Neural progenitor cell (in vitro differentiated cells): ENCODE results near the gene MED27. TPM values are rescaled to one million over a fixed set of nuclear protein-coding genes. Genes with fewer than 3 reads are reported as not detected.

Source experiments
- DNase-seq: peaks from one replicate; pipeline ENCODE4 v3.0.0-alpha.2; 2016; ENCODE audit warnings: low spot score
- H2AFZ ChIP-seq: fragments of 200-600 bp; sonication (generic); replicated peaks from 2 replicates; pipeline ENCODE4 v1.6.1; 2016; ENCODE audit warnings: antibody characterized with exemption
- H3F3A ChIP-seq: fragments of 200-600 bp; sonication (generic); 2 replicates; pipeline ENCODE4 v1.6.1; 2016; ENCODE audit warnings: antibody characterized with exemption, low read depth
- H3K27ac ChIP-seq: fragments of 200-600 bp; sonication (generic); 2 replicates; pipeline ENCODE4 v1.5.1; 2016; ENCODE audit warnings: mild to moderate bottlenecking
- H3K27me3 ChIP-seq: fragments of 200-600 bp; sonication (generic); 2 replicates; pipeline ENCODE4 v1.6.1; 2016; ENCODE audit warnings: mild to moderate bottlenecking, moderate library complexity
- H3K36me3 ChIP-seq: fragments of 200-600 bp; sonication (generic); 2 replicates; pipeline ENCODE4 v1.5.1; 2016
- H3K4me1 ChIP-seq: fragments of 200-600 bp; sonication (generic); 2 replicates; pipeline ENCODE4 v1.6.1; 2016; ENCODE audit warnings: mixed run types
- H3K4me2 ChIP-seq: fragments of 200-600 bp; sonication (generic); 2 replicates; pipeline ENCODE4 v1.6.1; 2016
- H3K4me3 ChIP-seq: fragments of 200-600 bp; sonication (generic); 2 replicates; pipeline ENCODE4 v1.5.1; 2016
- H3K79me2 ChIP-seq: fragments of 200-600 bp; sonication (generic); 2 replicates; pipeline ENCODE4 v1.6.1; 2016; ENCODE audit warnings: low read depth
- H3K9ac ChIP-seq: fragments of 200-600 bp; sonication (generic); 2 replicates; pipeline ENCODE4 v1.6.1; 2016
- H3K9me3 ChIP-seq: fragments of 200-600 bp; sonication (generic); 2 replicates; pipeline ENCODE4 v1.5.1; 2016; ENCODE audit warnings: low read depth
- H4K20me1 ChIP-seq: fragments of 200-600 bp; sonication (generic); 2 replicates; pipeline ENCODE4 v1.6.1; 2016; ENCODE audit warnings: low read depth
- H3K27ac Mint-ChIP-seq: 3 replicates; pipeline ENCODE4 v1.8.0; 2021; ENCODE audit warnings: mixed read lengths
- H3K27me3 Mint-ChIP-seq: 2 replicates; pipeline ENCODE4 v1.8.0; 2022; ENCODE audit warnings: low read depth, mild to moderate bottlenecking, inconsistent platforms, moderate library complexity, mixed read lengths; ENCODE audit not compliant: insufficient read depth
- H3K36me3 Mint-ChIP-seq: 3 replicates; pipeline ENCODE4 v1.8.0; 2021; ENCODE audit warnings: mixed read lengths
- H3K4me1 Mint-ChIP-seq: 3 replicates; pipeline ENCODE4 v1.8.0; 2021; ENCODE audit warnings: mixed read lengths
- H3K4me3 Mint-ChIP-seq: 3 replicates; pipeline ENCODE4 v1.8.0; 2021; ENCODE audit warnings: mild to moderate bottlenecking, moderate library complexity, mixed read lengths
- H3K9me3 Mint-ChIP-seq: 3 replicates; pipeline ENCODE4 v1.8.0; 2020; ENCODE audit warnings: mixed read lengths
- CTCF ChIP-seq: fragments of 200-600 bp; sonication (generic); IDR thresholded peaks from 2 replicates; pipeline ENCODE4 v1.5.1; 2017; ENCODE audit warnings: antibody characterized with exemption, mild to moderate bottlenecking
- EZH2 ChIP-seq: fragments of 200-600 bp; sonication (generic); IDR thresholded peaks from 2 replicates; pipeline ENCODE4 v1.6.1; 2017; ENCODE audit warnings: antibody characterized with exemption, mild to moderate bottlenecking, moderate library complexity
- EZH2phosphoT487 ChIP-seq: fragments of 200-600 bp; sonication (generic); IDR thresholded peaks from 2 replicates; pipeline ENCODE4 v1.6.1; 2017; ENCODE audit warnings: antibody characterized with exemption
- total RNA-seq: library from RNA; depleted of rRNA; stranded (reverse); fragments of >200 nt; gene quantifications from 2 replicates; pipeline ENCODE4 v1.2.3, GENCODE V29; 2015; ENCODE audit warnings: low replicate concordance

Gene MED27
- total RNA-seq, 1 donor from 2014 or later: 15.1 TPM

GRCh38 chr9:131986089-131986488, 93.6 kb downstream of the MED27 start:
- Histone ChIP-seq H3K36me3 (no peaks in the 10 kb centered on the region), H2AFZ (no peak overlapping the region), H3K4me2 (no peak overlapping the region), H3K27ac (no peak overlapping the region), H3K4me1 (peaks cover 8% of the 10 kb centered on the region), H4K20me1 (peaks cover 3% of the 10 kb centered on the region), H3K9ac (no peak overlapping the region), H3K4me3 (no peak overlapping the region), H3K27me3 (no peaks in the 10 kb centered on the region), H3K79me2 (no peaks in the 10 kb centered on the region), H3K9me3 (no peaks in the 10 kb centered on the region), H3F3A (no peaks in the 10 kb centered on the region)
- H3K27ac Mint-ChIP-seq: no peak overlapping the region
- H3K4me1 Mint-ChIP-seq: peaks cover 6% of the 10 kb centered on the region
- H3K9me3 Mint-ChIP-seq: no peaks in the 10 kb centered on the region
- no peak for DNase-seq
- TF ChIP-seq EZH2 (no peak), EZH2phosphoT487 (no peak), CTCF (no peak)
- H3K27me3 Mint-ChIP-seq: peaks cover 2% of the 10 kb centered on the region
- H3K36me3 Mint-ChIP-seq: no peaks in the 10 kb centered on the region
- H3K4me3 Mint-ChIP-seq: no peak overlapping the region

GRCh38 chr9:131984564-131984963, 95.1 kb downstream of the MED27 start:
- peaks cover 3% of the 10 kb centered on the region for H4K20me1 ChIP-seq

DNA sequence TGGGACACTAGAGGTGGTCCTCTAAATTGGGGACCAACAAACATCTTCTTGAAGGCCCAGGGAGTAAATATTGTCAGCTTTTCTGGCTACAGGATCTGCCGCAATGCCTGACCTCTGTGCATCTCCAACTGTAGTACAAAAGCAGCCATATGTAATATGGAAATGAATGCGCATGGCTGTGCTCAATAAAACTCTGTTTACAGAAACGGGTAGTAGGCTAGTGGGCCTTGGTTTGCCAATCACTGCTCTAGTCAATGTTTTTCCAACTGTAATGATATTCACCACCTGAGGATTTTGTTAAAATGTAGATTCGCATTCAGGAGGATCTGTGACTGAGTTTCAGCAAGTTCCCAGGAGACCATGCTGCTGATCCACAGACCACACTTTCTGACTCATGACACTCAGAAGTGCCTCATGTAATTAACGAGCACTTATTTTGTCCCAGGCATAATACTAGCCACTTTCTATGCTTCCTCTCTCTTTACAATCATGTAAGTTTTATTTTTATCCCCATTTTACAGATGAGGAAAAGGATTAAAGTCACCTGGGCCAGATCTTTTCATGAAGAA, 96.9 kb downstream of the MED27 start:
- H3K36me3 Mint-ChIP-seq: no peaks in the 10 kb centered on the region
- H4K20me1 ChIP-seq: peaks cover 3% of the 10 kb centered on the region
- TF ChIP-seq CTCF (no peak), EZH2 (no peak), EZH2phosphoT487 (no peak)
- H3K27me3 ChIP-seq: no peaks in the 10 kb centered on the region
- no peak overlapping the region for H3K4me3 ChIP-seq
- no peak overlapping the region for H2AFZ ChIP-seq
- no peaks in the 10 kb centered on the region for H3F3A ChIP-seq
- no peak for DNase-seq
- no peak overlapping the region for H3K4me3 Mint-ChIP-seq
- no peaks in the 10 kb centered on the region for H3K9me3 Mint-ChIP-seq
- H3K79me2 ChIP-seq: no peaks in the 10 kb centered on the region
- H3K4me1 Mint-ChIP-seq: peaks cover 15% of the 10 kb centered on the region
- H3K9ac ChIP-seq: no peak overlapping the region
- H3K27ac ChIP-seq: no peak overlapping the region
- peaks cover 2% of the 10 kb centered on the region for H3K27me3 Mint-ChIP-seq
- no peak overlapping the region for H3K4me2 ChIP-seq
- peaks cover 4% of the 10 kb centered on the region for H3K4me1 ChIP-seq
- H3K36me3 ChIP-seq: no peaks in the 10 kb centered on the region
- H3K27ac Mint-ChIP-seq: no peak overlapping the region
- H3K9me3 ChIP-seq: no peaks in the 10 kb centered on the region

More at GRCh38 chr9:131984564-131984963, 95.1 kb downstream of the MED27 start:
- Histone ChIP-seq H3K79me2 (no peaks in the 10 kb centered on the region), H3K27ac (no peak overlapping the region), H3F3A (no peaks in the 10 kb centered on the region), H3K4me1 (peaks cover 12% of the 10 kb centered on the region), H3K9ac (no peak overlapping the region), H3K4me2 (no peak overlapping the region), H3K27me3 (no peaks in the 10 kb centered on the region), H3K9me3 (no peaks in the 10 kb centered on the region), H3K36me3 (no peaks in the 10 kb centered on the region), H3K4me3 (no peak overlapping the region), H2AFZ (no peak overlapping the region)
- peaks cover 2% of the 10 kb centered on the region for H3K27me3 Mint-ChIP-seq
- H3K4me3 Mint-ChIP-seq: no peak overlapping the region
- peaks cover 15% of the 10 kb centered on the region for H3K4me1 Mint-ChIP-seq
- TF ChIP-seq EZH2phosphoT487 (no peak), CTCF (no peak), EZH2 (no peak)
- no peaks in the 10 kb centered on the region for H3K9me3 Mint-ChIP-seq
- no peaks in the 10 kb centered on the region for H3K36me3 Mint-ChIP-seq
- no peak for DNase-seq
- H3K27ac Mint-ChIP-seq: no peak overlapping the region
